GM12891 (cell line): ENCODE data around the gene BCAR3.

Experiments used
- PAX5 ChIP-seq: IDR thresholded peaks from 2 replicates; pipeline ENCODE4 v1.6.1; 2011; ENCODE audit warnings: low read length, moderate library complexity, mild to moderate bottlenecking; ENCODE audit not compliant: insufficient read depth, severe bottlenecking
- POLR2A ChIP-seq: IDR thresholded peaks from 2 replicates; pipeline ENCODE4 v1.6.1; 2011; ENCODE audit warnings: low read depth, low read length, control low read depth
- POLR2AphosphoS5 ChIP-seq: IDR thresholded peaks from 2 replicates; pipeline ENCODE4 v1.6.1; 2011; ENCODE audit warnings: low read depth, low read length, control low read depth
- TAF1 ChIP-seq: IDR thresholded peaks from 2 replicates; pipeline ENCODE4 v1.6.1; 2011; ENCODE audit warnings: low read depth, low read length, control low read depth

DNA sequence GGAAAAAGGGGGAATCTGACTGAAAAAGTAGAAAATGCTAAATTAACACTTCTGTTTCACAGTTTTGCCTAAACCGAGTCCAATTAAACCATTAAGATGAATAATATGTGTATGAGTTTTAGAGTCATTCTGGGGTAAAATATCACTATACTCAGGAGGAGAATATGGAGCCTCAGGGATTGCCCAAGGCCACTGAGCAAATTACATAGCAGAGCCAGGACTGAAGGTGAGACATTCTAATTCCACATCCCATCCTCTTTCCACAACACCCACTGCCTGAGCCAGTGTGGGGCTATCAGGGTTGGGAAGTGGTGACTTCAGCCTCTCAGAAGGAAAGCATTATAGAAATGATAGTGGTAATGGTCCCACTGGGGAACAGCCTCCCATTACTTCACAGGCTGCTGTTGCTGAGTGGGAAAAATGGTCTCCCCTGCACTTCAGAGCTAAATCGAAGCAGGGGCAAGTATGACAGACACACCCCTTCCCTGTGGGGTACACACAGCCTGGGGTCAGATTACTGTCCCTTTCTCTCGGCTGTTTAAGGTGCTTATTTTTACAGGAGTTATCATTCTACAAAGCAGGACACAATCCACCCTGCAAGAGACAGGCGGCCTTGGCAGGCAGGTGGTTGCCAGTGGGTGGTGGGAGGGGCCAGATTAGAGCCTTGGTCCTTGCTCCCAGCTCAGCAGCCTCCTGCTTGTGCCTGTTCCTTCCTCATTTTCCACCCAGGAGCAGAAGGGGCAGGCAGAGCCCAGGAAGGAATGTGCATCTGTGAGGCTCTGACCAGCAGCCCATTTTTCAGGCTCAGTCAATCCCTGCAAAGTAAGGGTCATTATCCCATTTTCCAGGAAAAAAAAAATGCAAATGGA, 9.5 kb upstream of the BCAR3 start:
- no peak for TF ChIP-seq POLR2AphosphoS5
- TF ChIP-seq POLR2A = no peak
- no peak for TF ChIP-seq TAF1
- TF ChIP-seq PAX5 = no peak
